ENCODE data around the gene LYSMD2. TPM values are rescaled to one million over a fixed set of nuclear protein-coding genes. Genes with fewer than 3 reads are reported as not detected.

The LYSMD2 gene
- total RNA-seq, 4 donors from 2014 or later = 8.9 to 18.0 (median 13.8) TPM

DNA sequence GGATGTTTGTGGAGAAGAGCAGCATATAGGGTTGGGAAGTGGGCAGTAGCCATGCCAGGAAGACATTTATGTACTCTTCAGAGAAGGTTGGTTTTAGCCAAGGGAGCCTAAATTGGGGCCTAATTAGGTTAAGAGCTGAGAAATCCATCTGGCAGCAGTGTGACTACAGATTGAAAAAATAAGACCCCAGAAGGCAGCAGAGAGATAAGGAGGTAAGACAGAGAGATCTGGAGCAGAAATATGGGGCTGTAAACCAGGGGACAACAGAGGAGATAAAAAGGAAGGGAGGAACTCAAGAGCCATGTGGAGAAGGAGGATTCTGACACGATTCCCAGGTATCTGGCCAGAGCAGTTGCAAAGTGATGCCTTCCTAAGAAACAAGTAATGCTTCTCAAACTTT, 23.3 kb downstream of the LYSMD2 start:
- no peaks in the 10 kb centered on the region for H3K27me3 ChIP-seq
- H3K9me3 ChIP-seq = no peaks in the 10 kb centered on the region
- DNase-seq = no peak
- H3K27ac ChIP-seq = no peak overlapping the region
- TF ChIP-seq POLR2A (IDR thresholded peaks at IDR 0.05) = no peak
- TF ChIP-seq, protein P1, sequence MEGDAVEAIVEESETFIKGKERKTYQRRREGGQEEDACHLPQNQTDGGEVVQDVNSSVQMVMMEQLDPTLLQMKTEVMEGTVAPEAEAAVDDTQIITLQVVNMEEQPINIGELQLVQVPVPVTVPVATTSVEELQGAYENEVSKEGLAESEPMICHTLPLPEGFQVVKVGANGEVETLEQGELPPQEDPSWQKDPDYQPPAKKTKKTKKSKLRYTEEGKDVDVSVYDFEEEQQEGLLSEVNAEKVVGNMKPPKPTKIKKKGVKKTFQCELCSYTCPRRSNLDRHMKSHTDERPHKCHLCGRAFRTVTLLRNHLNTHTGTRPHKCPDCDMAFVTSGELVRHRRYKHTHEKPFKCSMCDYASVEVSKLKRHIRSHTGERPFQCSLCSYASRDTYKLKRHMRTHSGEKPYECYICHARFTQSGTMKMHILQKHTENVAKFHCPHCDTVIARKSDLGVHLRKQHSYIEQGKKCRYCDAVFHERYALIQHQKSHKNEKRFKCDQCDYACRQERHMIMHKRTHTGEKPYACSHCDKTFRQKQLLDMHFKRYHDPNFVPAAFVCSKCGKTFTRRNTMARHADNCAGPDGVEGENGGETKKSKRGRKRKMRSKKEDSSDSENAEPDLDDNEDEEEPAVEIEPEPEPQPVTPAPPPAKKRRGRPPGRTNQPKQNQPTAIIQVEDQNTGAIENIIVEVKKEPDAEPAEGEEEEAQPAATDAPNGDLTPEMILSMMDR (IDR thresholded peaks at IDR 0.05) = no peak
- intact Hi-C loops (cut with DNase I) = no loop called here
- no peaks in the 10 kb centered on the region for H3K36me3 ChIP-seq
- 73 to 78% methylated on average over 1 of the region's 1 CpG for WGBS, 2 donors
- H3K4me3 ChIP-seq (replicated peaks in 1 of 3) = no peak overlapping the region
- H3K4me1 ChIP-seq = no peaks in the 10 kb centered on the region

DNA sequence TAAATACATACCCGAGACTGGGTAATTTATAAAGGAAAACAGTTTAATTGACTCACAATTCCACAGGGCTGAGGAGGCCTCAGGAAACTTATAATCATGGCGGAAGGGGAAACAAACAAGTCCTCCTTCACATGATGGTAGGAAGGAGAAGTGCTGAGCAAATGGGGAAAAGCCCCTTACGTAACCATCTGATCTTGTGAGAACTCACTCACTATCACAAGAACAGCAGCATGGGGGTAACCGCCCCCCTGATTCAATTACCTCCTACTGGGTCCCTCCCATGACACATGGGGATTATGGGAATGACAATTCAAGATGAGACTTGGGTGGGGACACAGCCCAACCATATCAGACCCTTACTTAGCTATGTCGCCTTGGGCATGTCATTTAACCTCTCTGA, 28.4 kb downstream of the LYSMD2 start:
- H3K27me3 ChIP-seq = no peaks in the 10 kb centered on the region
- intact Hi-C loops (cut with DNase I) = no loop called here
- H3K9me3 ChIP-seq = no peaks in the 10 kb centered on the region
- no peaks in the 10 kb centered on the region for H3K4me1 ChIP-seq
- 94 to 98% methylated on average over 5 of the region's 5 CpGs for WGBS, 2 donors
- H3K4me3 ChIP-seq (replicated peaks in 1 of 3) = no peak overlapping the region
- no peak overlapping the region for H3K27ac ChIP-seq
- DNase-seq = no peak
- H3K36me3 ChIP-seq = no peaks in the 10 kb centered on the region
- TF ChIP-seq POLR2A (IDR thresholded peaks at IDR 0.05) = no peak
- TF ChIP-seq, protein P1 (IDR thresholded peaks at IDR 0.05) = no peak

DNA sequence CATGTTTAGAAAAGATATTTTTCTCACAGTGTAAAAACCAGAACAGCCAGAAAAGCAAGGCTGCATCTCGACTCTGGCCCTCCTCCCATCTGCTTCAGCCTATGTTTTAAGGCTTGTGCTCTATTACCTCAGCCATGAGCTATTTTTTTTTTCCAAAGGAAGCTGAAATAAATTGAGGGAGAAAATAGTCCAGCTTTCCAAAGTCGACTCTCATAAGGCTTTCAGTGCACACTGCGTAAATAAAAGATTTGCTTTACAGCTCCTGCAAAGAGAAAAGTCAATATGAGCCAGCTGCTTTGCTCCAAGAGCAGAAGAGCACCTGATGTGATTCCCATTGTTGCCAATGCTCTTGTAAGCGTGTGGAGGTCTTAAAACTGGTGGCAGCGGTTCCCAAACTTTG, 29.4 kb downstream of the LYSMD2 start:
- H3K36me3 ChIP-seq = no peaks in the 10 kb centered on the region
- H3K4me3 ChIP-seq (replicated peaks in 1 of 3) = no peak overlapping the region
- no peaks in the 10 kb centered on the region for H3K4me1 ChIP-seq
- H3K9me3 ChIP-seq = no peaks in the 10 kb centered on the region
- intact Hi-C loops (cut with DNase I) = no loop called here
- TF ChIP-seq, protein P1 (IDR thresholded peaks at IDR 0.05) = no peak
- no peak for TF ChIP-seq POLR2A (IDR thresholded peaks at IDR 0.05)
- WGBS, 2 donors = 47 to 51% methylated on average over 5 of the region's 5 CpGs
- no peak for DNase-seq
- no peaks in the 10 kb centered on the region for H3K27me3 ChIP-seq
- H3K27ac ChIP-seq = no peak overlapping the region

DNA sequence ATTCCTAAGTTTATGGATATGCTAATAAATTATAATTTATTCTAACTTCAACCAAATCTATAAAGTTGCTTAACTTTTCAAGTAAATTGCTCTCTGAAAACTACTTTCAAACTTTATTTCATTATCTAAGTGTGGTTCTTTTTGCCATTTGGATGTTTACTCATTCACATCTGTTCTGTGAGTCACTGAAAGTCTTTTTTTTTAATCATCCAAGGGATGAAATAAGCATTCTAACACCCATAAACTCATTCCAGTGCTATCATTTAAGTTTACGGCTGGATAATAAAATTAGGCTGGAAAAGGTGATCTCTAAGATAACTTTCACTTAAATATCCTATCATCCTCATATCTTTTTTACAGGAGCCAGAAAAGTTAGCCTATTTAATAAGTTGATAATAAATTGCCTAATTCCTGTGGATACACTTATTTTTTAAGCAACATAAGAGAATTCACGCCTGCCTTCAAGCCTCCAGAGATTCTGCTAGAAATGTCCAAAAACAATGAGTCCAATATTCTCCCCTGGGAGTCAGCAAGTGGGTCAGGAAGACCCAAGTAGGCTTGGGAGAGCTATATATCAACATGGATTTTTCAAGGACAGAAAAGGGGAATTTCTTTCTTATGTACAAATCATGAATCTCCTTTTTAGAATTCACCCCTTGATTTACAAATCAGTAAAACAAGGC, 30.4 kb downstream of the LYSMD2 start:
- Histone ChIP-seq H3K9me3 (no peaks in the 10 kb centered on the region), H3K27me3 (no peaks in the 10 kb centered on the region), H3K27ac (no peak overlapping the region), H3K4me1 (no peaks in the 10 kb centered on the region), H3K36me3 (no peaks in the 10 kb centered on the region), H3K4me3 (replicated peaks in 1 of 3) (no peak overlapping the region)
- TF ChIP-seq POLR2A (IDR thresholded peaks at IDR 0.05) = no peak
- TF ChIP-seq, protein P1 (IDR thresholded peaks at IDR 0.05) = no peak
- 86 to 87% methylated on average over 2 of the region's 2 CpGs for WGBS, 2 donors
- intact Hi-C loops (cut with DNase I) = no loop called here
- DNase-seq = no peak

DNA sequence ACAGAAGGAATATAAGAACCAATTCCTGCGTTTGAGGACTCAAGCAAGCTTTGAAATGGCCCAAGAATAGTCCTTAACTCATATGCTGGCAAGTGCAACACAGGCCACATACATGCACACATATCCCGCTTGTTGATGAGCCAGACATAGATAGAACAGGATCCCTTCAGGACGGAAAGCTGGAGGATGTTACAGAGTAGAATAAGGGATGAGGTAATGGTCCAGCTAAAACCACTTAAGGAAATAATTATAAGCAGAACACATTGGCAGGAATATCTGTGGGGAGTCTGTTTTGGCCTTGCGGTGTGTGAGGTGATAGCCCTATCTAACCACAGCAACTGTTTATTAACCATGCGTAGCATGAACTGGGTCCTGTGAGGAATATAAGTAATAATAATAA, 31.2 kb downstream of the LYSMD2 start:
- H3K36me3 ChIP-seq = no peaks in the 10 kb centered on the region
- H3K9me3 ChIP-seq = no peaks in the 10 kb centered on the region
- no peak for DNase-seq
- H3K27ac ChIP-seq = no peak overlapping the region
- 61 to 81% methylated on average over 5 of the region's 5 CpGs for WGBS, 2 donors
- H3K27me3 ChIP-seq = no peaks in the 10 kb centered on the region
- intact Hi-C loops (cut with DNase I) = no loop called here
- no peak overlapping the region for H3K4me3 ChIP-seq (replicated peaks in 1 of 3)
- TF ChIP-seq, protein P1 (IDR thresholded peaks at IDR 0.05) = no peak
- no peak for TF ChIP-seq POLR2A (IDR thresholded peaks at IDR 0.05)
- H3K4me1 ChIP-seq = no peaks in the 10 kb centered on the region

Data from thyroid gland (tissue), 4 donors.